Stomach smooth muscle (tissue), 2 donors: ENCODE results near the gene NHLRC2.

Source experiments
- H3K27ac ChIP-seq: one replicate; pipeline ENCODE4 v1.7.0; 2013; ENCODE audit warnings: mild to moderate bottlenecking, low read length, inconsistent platforms
- H3K27me3 ChIP-seq, 2 donors: one replicate each; pipeline ENCODE4 v1.7.0; 2013; ENCODE audit warnings: low read length in 2 of 2; ENCODE audit not compliant: insufficient read depth in 2 of 2, control insufficient read depth in 1 of 2
- H3K36me3 ChIP-seq, 2 donors: one replicate each; pipeline ENCODE4 v1.7.0; 2013; ENCODE audit warnings: low read length in 2 of 2; ENCODE audit not compliant: control insufficient read depth in 2 of 2, insufficient read depth in 2 of 2
- H3K4me1 ChIP-seq: one replicate; pipeline ENCODE4 v1.7.0; 2013; ENCODE audit warnings: low read length; ENCODE audit not compliant: control insufficient read depth, insufficient read depth
- H3K4me3 ChIP-seq, 2 donors: one replicate each; pipeline ENCODE4 v1.7.0; 2013; ENCODE audit warnings: low read length in 2 of 2
- H3K9ac ChIP-seq, 2 donors: one replicate each; pipeline ENCODE4 v1.7.0; 2013; ENCODE audit warnings: low read length in 2 of 2, mild to moderate bottlenecking in 1 of 2
- H3K9me3 ChIP-seq, 2 donors: one replicate each; pipeline ENCODE4 v1.7.0; 2013; ENCODE audit warnings: low read length in 2 of 2; ENCODE audit not compliant: control insufficient read depth in 2 of 2
- donor health status: healthy.
- donor health status: Pancreatic carcinoma.

NHLRC2 gene

DNA sequence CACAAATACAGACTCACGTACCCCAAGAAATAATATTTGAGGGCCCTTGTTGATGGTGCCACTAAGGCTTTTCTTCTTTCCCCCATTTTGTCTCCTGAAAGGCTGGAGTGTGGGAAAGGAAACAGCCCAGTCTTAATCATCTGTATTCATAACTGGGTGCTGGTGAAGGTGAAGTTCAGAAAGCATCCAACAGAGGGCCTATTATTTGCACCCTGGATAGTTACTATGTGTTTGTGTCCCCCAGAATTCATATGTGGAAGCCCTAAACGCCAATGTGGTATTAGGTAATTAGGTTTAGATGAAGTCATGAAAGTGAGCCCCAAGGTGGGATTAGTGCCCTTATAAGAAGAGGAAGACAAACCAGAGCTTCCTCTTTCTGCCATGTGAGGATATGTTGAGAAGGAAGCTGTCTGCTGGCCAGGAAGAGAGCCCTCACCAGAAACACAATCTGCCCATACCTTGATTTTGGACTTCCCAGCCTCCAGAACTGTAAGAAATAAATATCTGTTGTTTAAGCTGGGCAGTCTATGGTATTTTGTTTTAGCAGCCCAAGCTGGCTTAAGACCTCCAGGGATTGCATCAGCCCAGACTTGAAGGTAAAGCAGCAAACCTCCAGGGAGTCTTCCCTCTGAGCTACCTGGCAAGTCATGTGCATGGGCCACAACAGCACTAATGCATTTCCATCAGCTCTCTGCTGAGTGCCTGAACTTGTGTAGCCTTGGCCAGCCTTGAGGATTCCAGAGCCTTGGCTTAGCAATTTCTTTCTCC lies 99.2 kb downstream of the NHLRC2 start:
- Histone ChIP-seq H3K9me3 (no peaks in the 10 kb centered on the region), H3K36me3 (no peaks in the 10 kb centered on the region), H3K4me3 (no peak overlapping the region), H3K4me1 (no peaks in the 10 kb centered on the region), H3K27ac (no peak overlapping the region), H3K9ac (no peak overlapping the region), H3K27me3 (no peaks in the 10 kb centered on the region)

DNA sequence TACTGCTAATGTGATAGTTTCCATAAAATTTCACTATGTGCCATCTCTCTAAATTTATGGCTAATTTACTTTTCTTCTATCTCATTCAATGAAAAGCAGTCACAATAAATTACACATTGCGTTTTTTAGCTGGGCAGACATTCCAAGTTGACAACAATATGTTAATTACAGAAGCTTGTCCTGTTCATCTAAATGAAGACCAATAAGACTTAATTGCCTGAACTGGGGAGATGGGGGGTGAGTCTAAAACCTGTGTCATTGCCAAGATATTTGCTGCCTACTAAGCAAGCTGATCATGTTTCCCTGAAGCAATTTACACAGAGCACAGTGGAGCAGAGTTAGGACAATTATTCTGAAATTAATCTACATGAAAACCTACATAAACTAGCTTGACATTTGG lies 99.9 kb downstream of the NHLRC2 start:
- Histone ChIP-seq H3K4me3 (no peak overlapping the region), H3K36me3 (no peaks in the 10 kb centered on the region), H3K27ac (no peak overlapping the region), H3K4me1 (no peaks in the 10 kb centered on the region), H3K9me3 (no peaks in the 10 kb centered on the region), H3K27me3 (no peaks in the 10 kb centered on the region), H3K9ac (no peak overlapping the region)

DNA sequence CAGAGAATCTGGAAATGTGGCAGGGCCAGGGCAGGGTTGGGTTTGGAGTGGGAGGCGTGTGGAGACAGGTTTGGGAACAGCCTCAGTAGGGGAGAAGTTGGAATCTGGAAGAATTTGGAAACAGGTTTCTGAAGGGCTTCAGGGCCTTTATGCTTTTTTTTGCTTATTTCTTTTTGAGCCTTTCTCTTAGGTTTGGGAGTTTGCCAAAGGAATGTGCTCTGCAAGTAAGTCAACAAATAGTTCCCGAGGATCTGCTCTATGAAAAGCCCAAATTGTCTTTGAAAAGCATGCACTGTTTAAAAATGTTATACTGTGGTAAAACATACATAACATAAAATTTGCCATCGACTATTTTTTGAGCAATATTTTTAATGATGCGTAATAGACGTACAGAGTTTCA lies 102.6 kb downstream of the NHLRC2 start:
- no peaks in the 10 kb centered on the region for H3K36me3 ChIP-seq
- H3K4me1 ChIP-seq: no peaks in the 10 kb centered on the region
- H3K27me3 ChIP-seq: no peaks in the 10 kb centered on the region
- H3K9me3 ChIP-seq: no peaks in the 10 kb centered on the region
- no peak overlapping the region for H3K4me3 ChIP-seq
- no peak overlapping the region for H3K27ac ChIP-seq
- no peak overlapping the region for H3K9ac ChIP-seq

DNA sequence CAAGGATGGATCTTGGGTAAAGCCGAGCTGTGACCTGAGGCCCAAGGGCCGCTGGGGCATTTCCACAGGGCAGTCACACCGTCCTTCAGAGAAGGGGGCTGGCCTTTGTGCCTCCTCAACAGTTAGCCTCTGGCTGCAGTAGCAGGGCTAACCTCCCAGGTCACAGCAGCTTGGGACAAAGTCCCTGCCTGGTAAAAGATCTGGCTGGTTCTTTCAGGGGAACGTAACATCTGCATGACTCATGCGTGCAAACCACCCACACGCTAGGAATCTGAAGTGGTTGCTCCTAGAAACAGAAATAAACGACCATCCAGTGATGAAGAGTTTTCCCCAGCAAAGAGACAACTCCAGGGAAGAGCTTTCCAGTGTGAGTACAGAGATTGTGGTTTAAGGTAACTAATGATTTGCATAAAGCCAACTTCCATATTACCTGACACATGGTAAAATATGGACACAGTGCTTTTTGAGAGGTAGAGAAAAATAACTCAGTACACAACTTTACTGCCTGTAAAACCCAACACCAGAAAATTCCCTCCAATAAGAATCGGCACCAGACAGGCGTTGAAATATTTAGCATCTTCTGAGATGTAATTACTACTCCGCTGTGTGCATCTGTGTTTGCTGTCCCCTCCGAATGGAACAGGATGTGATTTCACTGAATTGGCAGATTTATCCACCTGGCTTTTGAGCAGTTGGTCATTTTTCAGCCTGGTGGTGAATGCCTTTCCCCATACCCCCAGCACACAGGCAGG lies 104.3 kb downstream of the NHLRC2 start:
- Histone ChIP-seq H3K27ac (no peak overlapping the region), H3K4me1 (no peaks in the 10 kb centered on the region), H3K4me3 (no peak overlapping the region), H3K9ac (no peak overlapping the region), H3K27me3 (no peaks in the 10 kb centered on the region), H3K36me3 (no peaks in the 10 kb centered on the region), H3K9me3 (no peaks in the 10 kb centered on the region)

DNA sequence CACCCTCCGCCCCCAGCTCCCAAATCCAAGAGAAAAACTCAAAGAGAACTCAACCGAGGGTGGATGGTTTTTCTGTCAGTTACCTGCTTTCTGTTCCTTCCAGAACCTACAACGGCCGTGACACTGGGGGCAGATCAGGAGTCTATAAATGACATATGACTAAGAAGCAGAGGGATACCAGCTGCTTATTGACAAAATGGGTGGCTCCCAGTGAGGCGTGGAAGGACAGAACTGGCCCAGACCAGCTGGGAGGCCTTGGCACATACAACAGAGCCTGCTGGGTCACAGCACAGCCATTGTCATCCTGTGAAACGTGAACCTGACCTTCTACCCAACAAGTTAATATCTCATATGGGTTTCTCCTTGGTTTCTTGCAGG lies 104.9 kb downstream of the NHLRC2 start:
- Histone ChIP-seq H3K9ac (no peak overlapping the region), H3K27me3 (no peaks in the 10 kb centered on the region), H3K4me3 (no peak overlapping the region), H3K4me1 (no peaks in the 10 kb centered on the region), H3K27ac (no peak overlapping the region), H3K9me3 (no peaks in the 10 kb centered on the region), H3K36me3 (no peaks in the 10 kb centered on the region)

DNA sequence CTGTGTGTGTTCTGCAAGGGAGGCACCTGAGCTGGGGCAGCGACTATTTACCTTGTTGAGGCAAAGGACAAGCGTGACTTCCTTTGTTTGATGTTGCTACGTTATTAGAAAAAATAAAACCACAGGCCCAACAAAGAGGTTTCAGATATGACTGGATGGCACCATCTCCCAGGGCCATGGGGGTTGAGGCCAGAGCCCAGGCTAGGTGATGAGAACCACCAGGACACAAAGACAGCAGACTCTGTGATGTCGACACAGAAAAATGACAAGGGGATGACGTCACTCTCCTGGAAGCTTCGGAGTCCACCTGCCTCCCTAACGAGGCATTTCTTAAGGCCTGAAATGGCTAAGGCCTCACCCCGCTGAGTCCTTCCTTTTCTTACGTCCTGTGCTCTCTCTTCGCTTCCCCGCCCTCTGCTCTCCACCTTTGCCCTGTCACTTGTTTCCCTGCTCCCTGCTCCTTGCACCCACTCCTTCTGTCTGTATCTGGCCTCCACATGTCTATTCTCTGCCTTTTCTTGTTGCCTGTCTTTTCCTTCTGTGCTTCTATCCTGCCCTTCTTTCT lies 106.2 kb downstream of the NHLRC2 start:
- H3K9me3 ChIP-seq: no peaks in the 10 kb centered on the region
- no peaks in the 10 kb centered on the region for H3K4me1 ChIP-seq
- H3K9ac ChIP-seq: no peak overlapping the region
- no peaks in the 10 kb centered on the region for H3K27me3 ChIP-seq
- H3K36me3 ChIP-seq: no peaks in the 10 kb centered on the region
- no peak overlapping the region for H3K27ac ChIP-seq
- no peak overlapping the region for H3K4me3 ChIP-seq

- no peaks in the 10 kb centered on the region for H3K27me3 ChIP-seq
- no peak overlapping the region for H3K9ac ChIP-seq
- no peaks in the 10 kb centered on the region for H3K4me1 ChIP-seq
- no peak overlapping the region for H3K4me3 ChIP-seq
- no peaks in the 10 kb centered on the region for H3K9me3 ChIP-seq
- no peak overlapping the region for H3K27ac ChIP-seq
- no peaks in the 10 kb centered on the region for H3K36me3 ChIP-seq
Measured at GRCh38 chr10:113961182-113962031, 106.9 kb downstream of the NHLRC2 start.

- H3K27me3 ChIP-seq: no peaks in the 10 kb centered on the region
- no peaks in the 10 kb centered on the region for H3K9me3 ChIP-seq
- H3K9ac ChIP-seq: no peak overlapping the region
- no peak overlapping the region for H3K27ac ChIP-seq
- H3K4me1 ChIP-seq: no peaks in the 10 kb centered on the region
- no peak overlapping the region for H3K4me3 ChIP-seq
- H3K36me3 ChIP-seq: no peaks in the 10 kb centered on the region
Measured at GRCh38 chr10:113965077-113965476, 110.6 kb downstream of the NHLRC2 start.

DNA sequence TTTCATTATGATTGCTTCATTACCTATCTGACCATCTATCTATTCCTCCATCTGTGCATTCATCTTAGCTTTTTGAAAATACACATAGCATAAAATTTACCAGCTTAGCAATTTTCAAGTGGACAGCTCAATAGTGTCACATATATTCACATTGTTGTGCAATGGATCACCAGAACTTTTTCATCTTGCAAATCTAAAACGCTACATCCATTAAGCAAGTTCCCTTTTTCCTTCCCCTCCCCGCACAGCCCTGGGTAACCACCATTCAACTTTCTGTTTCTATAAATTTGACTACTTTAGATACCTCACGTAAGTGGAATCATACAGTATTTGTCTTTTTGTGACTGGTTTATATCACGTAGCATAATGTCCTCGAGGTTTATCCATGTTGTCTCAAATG lies 111.2 kb downstream of the NHLRC2 start:
- Histone ChIP-seq H3K36me3 (no peaks in the 10 kb centered on the region), H3K27ac (no peak overlapping the region), H3K4me3 (no peak overlapping the region), H3K27me3 (no peaks in the 10 kb centered on the region), H3K4me1 (no peaks in the 10 kb centered on the region), H3K9ac (no peak overlapping the region), H3K9me3 (no peaks in the 10 kb centered on the region)
